Muscle layer of duodenum (tissue), 2 donors: Measurements from ENCODE around the gene PTGES2.
"Not testable (repeated sequence)": the region's sequence is repeated elsewhere in the genome, so short reads cannot be mapped to it uniquely, and the experiment has no call there.

Experiments
- H3K27ac ChIP-seq: one replicate; pipeline ENCODE4 v1.7.0; 2013; ENCODE audit warnings: mild to moderate bottlenecking, low read length
- H3K27me3 ChIP-seq: one replicate; pipeline ENCODE4 v1.7.0; 2013; ENCODE audit warnings: low read depth, mild to moderate bottlenecking, control low read depth, low read length
- H3K36me3 ChIP-seq, 2 donors: one replicate each; pipeline ENCODE4 v1.7.0; 2013; ENCODE audit warnings: low read length in 2 of 2, control low read depth in 1 of 2, mild to moderate bottlenecking in 1 of 2; ENCODE audit not compliant: insufficient read depth in 2 of 2, control insufficient read depth in 1 of 2
- H3K4me1 ChIP-seq, 2 donors: one replicate each; pipeline ENCODE4 v1.7.0; 2013; ENCODE audit warnings: low read length in 2 of 2, mild to moderate bottlenecking in 2 of 2, control low read depth in 1 of 2, moderate library complexity in 1 of 2; ENCODE audit not compliant: insufficient read depth in 2 of 2, control insufficient read depth in 1 of 2
- H3K4me3 ChIP-seq, 2 donors: one replicate each; pipeline ENCODE4 v1.7.0; 2013; ENCODE audit warnings: low read length in 2 of 2, low read depth in 1 of 2, mild to moderate bottlenecking in 1 of 2
- H3K9me3 ChIP-seq, 2 donors: one replicate each; pipeline ENCODE4 v1.7.0; 2013; ENCODE audit warnings: low read length in 2 of 2, control low read depth in 1 of 2, mild to moderate bottlenecking in 1 of 2; ENCODE audit not compliant: control insufficient read depth in 1 of 2
- donor health status: healthy.

Gene PTGES2

DNA sequence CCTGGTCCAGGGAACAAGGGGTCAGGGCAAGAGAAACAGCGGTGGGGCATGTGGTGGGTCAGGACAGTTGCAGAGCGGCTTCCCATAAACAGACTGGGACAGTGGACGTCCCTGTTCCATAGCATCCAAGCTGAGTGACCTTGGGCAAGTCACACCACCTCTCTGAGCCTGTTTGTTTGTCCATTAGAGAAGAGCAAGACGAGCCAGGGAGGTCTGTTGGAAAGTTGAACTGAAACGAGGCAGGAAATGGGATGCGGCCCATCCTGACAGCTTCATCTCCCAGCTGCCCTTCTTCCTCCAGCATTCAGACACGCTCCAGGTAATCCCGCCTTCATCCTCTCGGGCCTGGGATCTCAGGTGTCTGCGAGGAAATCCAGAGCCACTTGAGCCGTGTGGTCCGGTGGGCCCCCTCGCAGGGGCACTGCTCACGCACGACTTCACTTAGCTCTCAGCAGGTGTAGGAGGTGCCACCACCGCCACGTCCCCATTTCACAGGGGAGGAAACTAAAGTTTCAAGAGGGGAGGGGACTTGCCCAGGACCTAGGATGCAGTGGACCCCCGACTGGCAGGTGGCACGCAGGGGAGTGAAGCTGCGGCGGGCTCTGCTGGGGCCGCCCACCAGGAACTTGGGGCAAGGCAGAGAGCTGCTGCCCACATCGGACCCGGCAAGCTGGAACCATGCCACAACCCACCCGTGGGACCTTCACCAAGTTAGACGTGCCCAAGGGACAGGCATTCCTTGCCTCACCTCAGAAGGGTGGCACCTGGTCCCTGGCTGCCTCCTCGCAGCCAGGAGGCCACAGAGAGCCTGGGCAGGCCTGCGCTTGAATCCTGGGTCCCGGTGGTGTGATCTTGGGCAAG is 13.0 kb downstream of the PTGES2 start:
- Histone ChIP-seq H3K27ac (peak overlapping the region; percentile 62), H3K27me3 (no peaks in the 10 kb centered on the region), H3K4me1 (peaks cover 0 to 7% of the 10 kb centered on the region in 2 donors), H3K4me3 (peak overlapping the region in 1 of 2 donors; percentile 50), H3K36me3 (peaks cover 0 to 8% of the 10 kb centered on the region in 2 donors), H3K9me3 (no peaks in the 10 kb centered on the region)

DNA sequence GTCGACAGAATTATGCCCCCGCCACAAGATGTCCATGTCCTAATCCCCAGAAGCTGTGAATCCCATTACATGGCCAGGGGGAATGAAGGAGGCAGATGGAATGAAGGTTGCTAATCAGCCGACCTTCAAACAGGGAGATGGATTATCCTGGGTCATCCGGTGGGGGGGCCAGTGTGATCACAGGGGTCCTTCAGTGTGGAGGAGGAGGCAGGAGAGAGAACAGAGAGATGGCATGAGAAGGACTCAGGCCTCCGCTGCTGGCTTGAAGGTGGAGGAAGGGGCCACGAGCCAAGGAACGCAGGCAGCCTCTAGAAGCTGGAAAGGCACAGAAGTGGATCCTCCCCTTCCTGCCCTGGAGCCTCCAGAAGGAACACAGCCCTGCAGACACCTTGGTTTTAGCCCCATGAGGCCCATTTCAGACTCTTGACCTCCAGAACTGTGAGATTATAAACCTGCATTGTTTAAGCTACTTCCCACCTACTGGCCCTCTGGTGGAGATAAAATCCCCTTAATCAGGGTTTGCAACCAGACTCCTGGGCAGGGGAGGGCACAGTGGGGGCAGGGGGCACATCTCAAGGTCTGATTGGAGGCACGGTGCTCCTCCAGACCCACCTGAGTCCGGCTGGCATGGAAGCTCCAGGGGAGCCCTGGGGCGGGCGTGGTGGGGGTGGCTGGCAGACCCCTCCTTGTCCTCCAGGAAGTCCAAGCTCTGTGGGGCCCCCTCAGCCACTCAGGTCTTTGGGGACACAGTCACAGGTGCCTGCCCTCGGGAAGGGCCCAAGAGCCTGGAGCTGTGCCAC is 13.8 kb downstream of the PTGES2 start:
- H3K4me3 ChIP-seq: peak overlapping the region in 1 of 2 donors; percentile 50
- peaks cover 0 to 11% of the 10 kb centered on the region in 2 donors for H3K36me3 ChIP-seq
- peaks cover 0 to 7% of the 10 kb centered on the region in 2 donors for H3K4me1 ChIP-seq
- H3K27ac ChIP-seq: peak overlapping the region; percentile 62
- no peaks in the 10 kb centered on the region for H3K27me3 ChIP-seq
- no peaks in the 10 kb centered on the region for H3K9me3 ChIP-seq

DNA sequence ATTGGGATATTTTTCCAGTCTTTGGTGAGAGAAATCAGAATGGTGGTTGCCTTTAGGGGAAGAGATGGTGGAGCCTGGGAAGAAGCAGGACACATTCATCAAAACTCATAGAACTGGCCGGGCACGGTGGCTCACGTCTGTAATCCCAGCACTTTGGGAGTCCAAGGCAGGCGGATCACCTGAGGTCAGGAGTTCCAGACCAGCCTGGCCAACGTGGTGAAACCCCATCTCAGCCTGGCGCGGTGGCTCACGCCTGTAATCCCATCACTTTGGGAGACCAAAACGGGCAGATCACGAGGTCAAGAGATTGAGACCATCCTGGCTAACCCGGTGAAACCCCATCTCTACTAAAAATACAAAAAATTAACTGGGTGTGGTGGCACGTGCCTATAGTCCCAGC is 15.8 kb downstream of the PTGES2 start:
- H3K4me1 ChIP-seq, H3K4me3 ChIP-seq: not testable (repeated sequence)

DNA sequence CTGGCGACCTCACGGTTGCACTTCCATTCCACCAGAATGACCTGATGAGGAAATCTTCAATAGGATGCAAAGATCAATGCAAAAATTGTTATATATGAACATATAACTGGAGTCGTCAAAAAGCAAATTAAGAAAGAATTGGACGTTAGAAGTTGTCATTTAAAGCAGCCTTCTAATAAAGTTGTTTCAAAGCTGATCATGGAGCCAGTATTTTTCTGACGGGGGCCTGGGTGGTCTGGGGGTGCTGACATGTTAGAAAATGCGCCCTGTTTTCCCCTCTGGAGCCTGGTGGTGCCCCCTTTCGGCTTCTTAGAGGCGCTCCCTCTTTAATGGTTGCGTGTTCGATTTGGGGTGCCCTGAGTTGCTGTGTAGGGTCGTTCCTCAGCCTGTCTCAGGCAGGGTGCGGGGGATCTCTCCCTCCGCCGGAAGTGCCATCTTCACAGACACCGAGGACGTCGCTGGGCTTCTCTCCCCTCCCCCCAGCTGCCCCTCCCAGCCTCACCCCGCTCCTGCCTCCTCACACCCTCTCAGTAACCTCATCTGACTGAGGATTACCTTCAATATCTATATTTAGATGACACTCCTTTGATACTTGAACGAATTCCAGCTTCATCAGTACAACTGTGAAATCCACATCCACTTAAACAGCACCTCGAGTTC is 18.3 kb downstream of the PTGES2 start:
- peaks cover 34 to 46% of the 10 kb centered on the region in 2 donors for H3K36me3 ChIP-seq
- no peak overlapping the region for H3K4me3 ChIP-seq
- H3K4me1 ChIP-seq: no peaks in the 10 kb centered on the region
- H3K27ac ChIP-seq: peak overlapping the region; percentile 18
- no peaks in the 10 kb centered on the region for H3K9me3 ChIP-seq
- H3K27me3 ChIP-seq: no peaks in the 10 kb centered on the region

More for the DNA sequence above, 15.8 kb downstream of the PTGES2 start:
- H3K27me3 ChIP-seq, H3K9me3 ChIP-seq, H3K27ac ChIP-seq: not testable (repeated sequence)
- H3K36me3 ChIP-seq: peaks cover 17 to 28% of the 10 kb centered on the region in 2 donors

DNA sequence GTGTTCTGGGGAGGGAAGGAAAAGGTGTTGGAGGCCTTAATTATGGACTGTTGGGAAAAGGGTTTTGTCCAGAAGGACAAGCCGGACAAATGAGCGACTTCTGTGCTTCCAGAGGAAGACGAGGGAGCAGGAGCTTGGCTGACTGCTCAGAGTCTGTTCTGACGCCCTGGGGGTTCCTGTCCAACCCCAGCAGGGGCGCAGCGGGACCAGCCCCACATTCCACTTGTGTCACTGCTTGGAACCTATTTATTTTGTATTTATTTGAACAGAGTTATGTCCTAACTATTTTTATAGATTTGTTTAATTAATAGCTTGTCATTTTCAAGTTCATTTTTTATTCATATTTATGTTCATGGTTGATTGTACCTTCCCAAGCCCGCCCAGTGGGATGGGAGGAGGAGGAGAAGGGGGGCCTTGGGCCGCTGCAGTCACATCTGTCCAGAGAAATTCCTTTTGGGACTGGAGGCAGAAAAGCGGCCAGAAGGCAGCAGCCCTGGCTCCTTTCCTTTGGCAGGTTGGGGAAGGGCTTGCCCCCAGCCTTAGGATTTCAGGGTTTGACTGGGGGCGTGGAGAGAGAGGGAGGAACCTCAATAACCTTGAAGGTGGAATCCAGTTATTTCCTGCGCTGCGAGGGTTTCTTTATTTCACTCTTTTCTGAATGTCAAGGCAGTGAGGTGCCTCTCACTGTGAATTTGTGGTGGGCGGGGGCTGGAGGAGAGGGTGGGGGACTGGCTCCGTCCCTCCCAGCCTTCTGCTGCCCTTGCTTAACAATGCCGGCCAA is 19.1 kb downstream of the PTGES2 start:
- H3K36me3 ChIP-seq: peaks cover 41 to 48% of the 10 kb centered on the region in 2 donors
- no peaks in the 10 kb centered on the region for H3K4me1 ChIP-seq
- no peaks in the 10 kb centered on the region for H3K27me3 ChIP-seq
- no peak overlapping the region for H3K4me3 ChIP-seq
- no peaks in the 10 kb centered on the region for H3K9me3 ChIP-seq
- H3K27ac ChIP-seq: no peak overlapping the region

DNA sequence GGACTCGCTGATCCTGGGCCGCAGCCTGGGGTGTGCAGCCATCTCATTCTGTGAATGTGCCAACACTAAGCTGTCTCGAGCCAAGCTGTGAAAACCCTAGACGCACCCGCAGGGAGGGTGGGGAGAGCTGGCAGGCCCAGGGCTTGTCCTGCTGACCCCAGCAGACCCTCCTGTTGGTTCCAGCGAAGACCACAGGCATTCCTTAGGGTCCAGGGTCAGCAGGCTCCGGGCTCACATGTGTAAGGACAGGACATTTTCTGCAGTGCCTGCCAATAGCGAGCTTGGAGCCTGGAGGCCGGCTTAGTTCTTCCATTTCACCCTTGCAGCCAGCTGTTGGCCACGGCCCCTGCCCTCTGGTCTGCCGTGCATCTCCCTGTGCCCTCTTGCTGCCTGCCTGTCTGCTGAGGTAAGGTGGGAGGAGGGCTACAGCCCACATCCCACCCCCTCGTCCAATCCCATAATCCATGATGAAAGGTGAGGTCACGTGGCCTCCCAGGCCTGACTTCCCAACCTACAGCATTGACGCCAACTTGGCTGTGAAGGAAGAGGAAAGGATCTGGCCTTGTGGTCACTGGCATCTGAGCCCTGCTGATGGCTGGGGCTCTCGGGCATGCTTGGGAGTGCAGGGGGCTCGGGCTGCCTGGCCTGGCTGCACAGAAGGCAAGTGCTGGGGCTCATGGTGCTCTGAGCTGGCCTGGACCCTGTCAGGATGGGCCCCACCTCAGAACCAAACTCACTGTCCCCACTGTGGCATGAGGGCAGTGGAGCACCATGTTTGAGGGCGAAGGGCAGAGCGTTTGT is 19.9 kb downstream of the PTGES2 start:
- Histone ChIP-seq H3K27ac (no peak overlapping the region), H3K4me1 (no peaks in the 10 kb centered on the region), H3K9me3 (no peaks in the 10 kb centered on the region), H3K4me3 (no peak overlapping the region), H3K36me3 (peaks cover 49 to 53% of the 10 kb centered on the region in 2 donors), H3K27me3 (no peaks in the 10 kb centered on the region)

DNA sequence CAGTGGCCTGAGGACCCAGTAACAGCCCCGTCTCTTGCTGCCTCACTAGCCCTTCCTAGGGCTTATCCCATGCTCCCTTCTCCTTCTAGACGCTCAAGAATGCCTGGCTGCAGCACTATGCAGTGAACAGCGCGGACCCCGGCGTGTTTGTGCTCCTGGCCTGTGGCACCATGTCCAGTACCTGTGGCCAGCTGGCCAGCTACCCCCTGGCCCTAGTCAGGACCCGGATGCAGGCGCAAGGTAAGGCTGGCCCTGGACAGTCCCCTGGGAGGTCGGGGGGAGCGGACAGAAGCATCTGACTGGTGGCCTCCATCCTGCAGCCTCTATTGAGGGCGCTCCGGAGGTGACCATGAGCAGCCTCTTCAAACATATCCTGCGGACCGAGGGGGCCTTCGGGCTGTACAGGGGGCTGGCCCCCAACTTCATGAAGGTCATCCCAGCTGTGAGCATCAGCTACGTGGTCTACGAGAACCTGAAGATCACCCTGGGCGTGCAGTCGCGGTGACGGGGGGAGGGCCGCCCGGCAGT is 20.5 kb downstream of the PTGES2 start:
- no peaks in the 10 kb centered on the region for H3K4me1 ChIP-seq
- H3K27ac ChIP-seq: no peak overlapping the region
- no peaks in the 10 kb centered on the region for H3K27me3 ChIP-seq
- H3K4me3 ChIP-seq: no peak overlapping the region
- H3K36me3 ChIP-seq: peaks cover 56 to 60% of the 10 kb centered on the region in 2 donors
- H3K9me3 ChIP-seq: no peaks in the 10 kb centered on the region

DNA sequence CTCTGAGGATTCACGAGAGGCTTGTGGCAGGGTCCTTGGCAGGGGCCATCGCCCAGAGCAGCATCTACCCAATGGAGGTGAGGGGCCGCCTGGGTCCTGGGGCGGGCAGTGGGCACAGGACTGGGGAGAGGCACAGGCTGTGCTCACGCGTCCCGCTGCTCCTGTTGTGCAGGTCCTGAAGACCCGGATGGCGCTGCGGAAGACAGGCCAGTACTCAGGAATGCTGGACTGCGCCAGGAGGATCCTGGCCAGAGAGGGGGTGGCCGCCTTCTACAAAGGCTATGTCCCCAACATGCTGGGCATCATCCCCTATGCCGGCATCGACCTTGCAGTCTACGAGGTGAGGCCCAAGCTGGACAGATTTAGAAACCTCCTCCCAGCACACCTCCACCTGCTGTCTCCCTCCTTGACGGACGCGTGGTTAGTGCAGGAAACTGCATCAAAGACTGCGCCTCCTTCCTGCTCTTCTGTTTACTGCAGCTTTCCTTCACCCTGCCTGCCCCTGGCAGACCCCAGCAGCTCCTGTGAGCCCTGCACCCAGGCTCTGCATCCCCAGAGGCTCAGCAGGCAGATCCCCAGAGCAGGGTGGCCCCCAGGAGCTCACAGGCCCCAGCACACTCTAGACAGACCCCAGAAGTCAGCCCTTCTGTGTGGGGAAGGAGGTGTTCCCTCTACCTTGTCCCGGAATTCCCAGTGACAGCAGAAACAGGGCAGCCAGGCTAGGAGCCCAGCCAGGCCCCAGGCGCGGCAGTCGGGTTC is 21.2 kb downstream of the PTGES2 start:
- Histone ChIP-seq H3K9me3 (no peaks in the 10 kb centered on the region), H3K27me3 (no peaks in the 10 kb centered on the region), H3K4me1 (no peaks in the 10 kb centered on the region), H3K27ac (no peak overlapping the region), H3K36me3 (peaks cover 61 to 64% of the 10 kb centered on the region in 2 donors), H3K4me3 (no peak overlapping the region)

DNA sequence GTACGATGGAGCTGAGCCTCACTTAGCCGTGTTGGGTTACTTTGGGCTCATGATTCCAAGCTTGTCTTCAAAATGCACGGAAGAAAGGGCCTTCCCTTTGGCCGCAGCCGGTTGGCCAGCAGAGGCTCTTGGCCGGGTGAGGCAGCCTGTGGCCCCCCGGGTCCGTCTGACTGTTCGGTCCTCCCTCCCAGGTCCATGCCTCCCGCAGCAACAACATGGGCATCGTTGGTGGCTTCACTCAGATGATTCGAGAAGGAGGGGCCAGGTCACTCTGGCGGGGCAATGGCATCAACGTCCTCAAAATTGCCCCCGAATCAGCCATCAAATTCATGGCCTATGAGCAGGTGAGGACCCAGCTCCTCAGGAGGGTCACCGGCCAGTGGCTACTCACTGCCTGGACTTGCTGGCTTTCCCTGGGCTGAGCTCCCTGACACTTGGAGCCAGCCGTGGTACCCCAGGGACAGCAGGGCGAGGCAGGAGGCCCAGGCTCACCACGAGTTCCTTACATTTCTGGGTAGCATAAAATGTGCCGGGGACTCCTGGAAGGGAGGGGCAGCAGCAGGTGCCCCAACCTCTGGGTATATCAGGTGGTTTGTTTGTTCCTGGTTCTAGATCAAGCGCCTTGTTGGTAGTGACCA is 21.9 kb downstream of the PTGES2 start:
- Histone ChIP-seq H3K36me3 (peaks cover 67 to 68% of the 10 kb centered on the region in 2 donors), H3K4me1 (peaks cover 0 to 7% of the 10 kb centered on the region in 2 donors), H3K27ac (no peak overlapping the region), H3K9me3 (no peaks in the 10 kb centered on the region), H3K27me3 (no peaks in the 10 kb centered on the region), H3K4me3 (no peak overlapping the region)
